ENCODE measurements around the gene STAT5A. TPM values are rescaled to one million over a fixed set of nuclear protein-coding genes. Genes with fewer than 3 reads are reported as not detected.

STAT5A gene
- total RNA-seq, 1 experiment from 2014 or later, result 6.6 TPM

DNA sequence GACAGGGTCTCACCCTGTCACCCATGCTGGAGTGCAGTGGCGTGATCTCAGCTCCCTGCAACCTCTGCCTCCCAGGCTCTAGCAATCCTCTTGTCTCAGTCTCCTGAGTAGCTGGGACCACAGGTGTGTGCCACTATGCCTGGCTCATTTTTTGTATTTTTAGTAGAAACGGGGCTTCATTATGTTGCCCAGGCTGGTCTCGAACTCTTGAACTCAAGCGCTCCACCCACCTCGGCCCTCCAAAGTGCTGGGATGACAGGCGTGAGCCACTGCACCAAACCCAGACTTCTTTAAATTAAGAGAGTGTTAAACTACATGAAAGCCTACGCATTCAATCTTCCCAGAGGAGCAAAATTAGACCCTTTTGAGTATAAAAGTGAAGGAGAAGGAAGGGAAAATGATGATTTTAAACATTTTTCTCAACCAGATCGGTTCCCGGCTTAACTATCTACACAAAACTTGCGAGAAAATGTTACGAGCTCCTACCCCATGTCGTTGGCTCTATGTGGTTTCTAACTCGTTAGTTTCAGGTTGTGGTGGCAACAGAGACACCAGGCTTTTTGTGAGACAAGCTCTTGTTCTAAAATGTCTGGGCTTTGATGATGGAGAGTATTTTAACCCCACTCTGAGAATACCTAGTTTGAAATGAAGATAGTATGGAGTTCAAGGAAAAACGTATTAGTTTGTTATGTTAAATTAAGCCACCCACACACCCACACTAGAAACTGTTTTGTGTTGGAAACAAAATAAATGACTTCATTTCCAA lies 38.4 kb upstream of the STAT5A start (continued):
- TF ChIP-seq, protein P1, sequence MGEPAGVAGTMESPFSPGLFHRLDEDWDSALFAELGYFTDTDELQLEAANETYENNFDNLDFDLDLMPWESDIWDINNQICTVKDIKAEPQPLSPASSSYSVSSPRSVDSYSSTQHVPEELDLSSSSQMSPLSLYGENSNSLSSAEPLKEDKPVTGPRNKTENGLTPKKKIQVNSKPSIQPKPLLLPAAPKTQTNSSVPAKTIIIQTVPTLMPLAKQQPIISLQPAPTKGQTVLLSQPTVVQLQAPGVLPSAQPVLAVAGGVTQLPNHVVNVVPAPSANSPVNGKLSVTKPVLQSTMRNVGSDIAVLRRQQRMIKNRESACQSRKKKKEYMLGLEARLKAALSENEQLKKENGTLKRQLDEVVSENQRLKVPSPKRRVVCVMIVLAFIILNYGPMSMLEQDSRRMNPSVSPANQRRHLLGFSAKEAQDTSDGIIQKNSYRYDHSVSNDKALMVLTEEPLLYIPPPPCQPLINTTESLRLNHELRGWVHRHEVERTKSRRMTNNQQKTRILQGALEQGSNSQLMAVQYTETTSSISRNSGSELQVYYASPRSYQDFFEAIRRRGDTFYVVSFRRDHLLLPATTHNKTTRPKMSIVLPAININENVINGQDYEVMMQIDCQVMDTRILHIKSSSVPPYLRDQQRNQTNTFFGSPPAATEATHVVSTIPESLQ (CRISPR knock-in tag; IDR thresholded peaks at IDR 0.05), result no peak
- TF ChIP-seq ATF1 (CRISPR knock-in tag; IDR thresholded peaks at IDR 0.05), result no peak
- TF ChIP-seq JAZF1 (CRISPR knock-in tag; IDR thresholded peaks at IDR 0.05), result no peak

DNA sequence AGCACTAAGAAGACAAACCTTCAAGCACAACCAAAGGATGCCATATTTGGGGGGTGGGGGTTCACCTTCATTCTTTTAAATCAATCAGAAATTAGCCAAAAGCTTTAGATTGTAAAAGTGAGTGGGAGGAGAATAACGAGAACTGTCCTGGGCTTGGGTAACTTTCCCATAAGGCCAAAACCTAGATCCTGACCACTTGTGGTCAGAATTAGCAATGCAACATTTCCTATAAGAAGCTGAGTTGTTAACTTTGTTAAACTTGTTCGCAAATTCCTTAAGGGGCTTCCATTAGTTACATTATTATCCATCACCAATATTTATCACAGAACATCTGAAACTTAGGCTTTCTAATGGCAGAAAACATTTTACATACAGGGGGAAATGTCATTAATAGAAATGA lies 37.2 kb upstream of the STAT5A start:
- Mint-ChIP-seq H3K9me3 (no peaks in the 10 kb centered on the region), H3K4me3 (no peak overlapping the region), H3K27ac (no peak overlapping the region), H3K4me1 (peaks cover 33% of the 10 kb centered on the region), H3K27me3 (ENCODE audit: low read depth) (no peaks in the 10 kb centered on the region), H3K36me3 (no peaks in the 10 kb centered on the region)
- ATAC-seq (no peak), DNase-seq (ENCODE audit: low spot score) (no peak)
- POLR2A ChIA-PET, result no interaction called here
- CTCF ChIA-PET, result interaction anchor here (0.5 to 3.2 kb wide), 26 partner anchors 9 to 603 kb away, joined by 3 to 38 read pairs (median 4); partner anchors contain the start of genes CAVIN1, GHDC, KCNH4 and NKIRAS2
- TF ChIP-seq, protein P2, sequence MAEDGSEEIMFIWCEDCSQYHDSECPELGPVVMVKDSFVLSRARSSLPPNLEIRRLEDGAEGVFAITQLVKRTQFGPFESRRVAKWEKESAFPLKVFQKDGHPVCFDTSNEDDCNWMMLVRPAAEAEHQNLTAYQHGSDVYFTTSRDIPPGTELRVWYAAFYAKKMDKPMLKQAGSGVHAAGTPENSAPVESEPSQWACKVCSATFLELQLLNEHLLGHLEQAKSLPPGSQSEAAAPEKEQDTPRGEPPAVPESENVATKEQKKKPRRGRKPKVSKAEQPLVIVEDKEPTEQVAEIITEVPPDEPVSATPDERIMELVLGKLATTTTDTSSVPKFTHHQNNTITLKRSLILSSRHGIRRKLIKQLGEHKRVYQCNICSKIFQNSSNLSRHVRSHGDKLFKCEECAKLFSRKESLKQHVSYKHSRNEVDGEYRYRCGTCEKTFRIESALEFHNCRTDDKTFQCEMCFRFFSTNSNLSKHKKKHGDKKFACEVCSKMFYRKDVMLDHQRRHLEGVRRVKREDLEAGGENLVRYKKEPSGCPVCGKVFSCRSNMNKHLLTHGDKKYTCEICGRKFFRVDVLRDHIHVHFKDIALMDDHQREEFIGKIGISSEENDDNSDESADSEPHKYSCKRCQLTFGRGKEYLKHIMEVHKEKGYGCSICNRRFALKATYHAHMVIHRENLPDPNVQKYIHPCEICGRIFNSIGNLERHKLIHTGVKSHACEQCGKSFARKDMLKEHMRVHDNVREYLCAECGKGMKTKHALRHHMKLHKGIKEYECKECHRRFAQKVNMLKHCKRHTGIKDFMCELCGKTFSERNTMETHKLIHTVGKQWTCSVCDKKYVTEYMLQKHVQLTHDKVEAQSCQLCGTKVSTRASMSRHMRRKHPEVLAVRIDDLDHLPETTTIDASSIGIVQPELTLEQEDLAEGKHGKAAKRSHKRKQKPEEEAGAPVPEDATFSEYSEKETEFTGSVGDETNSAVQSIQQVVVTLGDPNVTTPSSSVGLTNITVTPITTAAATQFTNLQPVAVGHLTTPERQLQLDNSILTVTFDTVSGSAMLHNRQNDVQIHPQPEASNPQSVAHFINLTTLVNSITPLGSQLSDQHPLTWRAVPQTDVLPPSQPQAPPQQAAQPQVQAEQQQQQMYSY (CRISPR knock-in tag; IDR thresholded peaks at IDR 0.05), result no peak
- TF ChIP-seq CREB1 (CRISPR knock-in tag; IDR thresholded peaks at IDR 0.05) (no peak), ATF1 (CRISPR knock-in tag; IDR thresholded peaks at IDR 0.05) (no peak), ZNF138 (CRISPR knock-in tag; conservative IDR thresholded peaks at IDR 0.05) (no peak), ETV6 (CRISPR knock-in tag; IDR thresholded peaks at IDR 0.05) (no peak), MYBL2 (CRISPR knock-in tag; IDR thresholded peaks at IDR 0.05) (no peak), TCF7 (CRISPR knock-in tag; IDR thresholded peaks at IDR 0.05; ENCODE audit: low read depth) (no peak), IRF2 (CRISPR knock-in tag; IDR thresholded peaks at IDR 0.05; ENCODE audit: borderline replicate concordance, low read depth) (no peak), ZNF121 (CRISPR knock-in tag; IDR thresholded peaks at IDR 0.05) (no peak), ZNF671 (CRISPR knock-in tag; IDR thresholded peaks at IDR 0.05) (no peak), ZNF317 (CRISPR knock-in tag; IDR thresholded peaks at IDR 0.05; ENCODE audit: borderline replicate concordance, low read depth) (no peak)
- TF ChIP-seq, protein P3, sequence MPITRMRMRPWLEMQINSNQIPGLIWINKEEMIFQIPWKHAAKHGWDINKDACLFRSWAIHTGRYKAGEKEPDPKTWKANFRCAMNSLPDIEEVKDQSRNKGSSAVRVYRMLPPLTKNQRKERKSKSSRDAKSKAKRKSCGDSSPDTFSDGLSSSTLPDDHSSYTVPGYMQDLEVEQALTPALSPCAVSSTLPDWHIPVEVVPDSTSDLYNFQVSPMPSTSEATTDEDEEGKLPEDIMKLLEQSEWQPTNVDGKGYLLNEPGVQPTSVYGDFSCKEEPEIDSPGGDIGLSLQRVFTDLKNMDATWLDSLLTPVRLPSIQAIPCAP (CRISPR knock-in tag; IDR thresholded peaks at IDR 0.05), result no peak
- TF ChIP-seq, protein P4, sequence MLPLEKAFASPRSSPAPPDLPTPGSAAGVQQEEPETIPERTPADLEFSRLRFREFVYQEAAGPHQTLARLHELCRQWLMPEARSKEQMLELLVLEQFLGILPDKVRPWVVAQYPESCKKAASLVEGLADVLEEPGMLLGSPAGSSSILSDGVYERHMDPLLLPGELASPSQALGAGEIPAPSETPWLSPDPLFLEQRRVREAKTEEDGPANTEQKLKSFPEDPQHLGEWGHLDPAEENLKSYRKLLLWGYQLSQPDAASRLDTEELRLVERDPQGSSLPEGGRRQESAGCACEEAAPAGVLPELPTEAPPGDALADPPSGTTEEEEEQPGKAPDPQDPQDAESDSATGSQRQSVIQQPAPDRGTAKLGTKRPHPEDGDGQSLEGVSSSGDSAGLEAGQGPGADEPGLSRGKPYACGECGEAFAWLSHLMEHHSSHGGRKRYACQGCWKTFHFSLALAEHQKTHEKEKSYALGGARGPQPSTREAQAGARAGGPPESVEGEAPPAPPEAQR (CRISPR knock-in tag; IDR thresholded peaks at IDR 0.05), result no peak
- TF ChIP-seq, protein P5, sequence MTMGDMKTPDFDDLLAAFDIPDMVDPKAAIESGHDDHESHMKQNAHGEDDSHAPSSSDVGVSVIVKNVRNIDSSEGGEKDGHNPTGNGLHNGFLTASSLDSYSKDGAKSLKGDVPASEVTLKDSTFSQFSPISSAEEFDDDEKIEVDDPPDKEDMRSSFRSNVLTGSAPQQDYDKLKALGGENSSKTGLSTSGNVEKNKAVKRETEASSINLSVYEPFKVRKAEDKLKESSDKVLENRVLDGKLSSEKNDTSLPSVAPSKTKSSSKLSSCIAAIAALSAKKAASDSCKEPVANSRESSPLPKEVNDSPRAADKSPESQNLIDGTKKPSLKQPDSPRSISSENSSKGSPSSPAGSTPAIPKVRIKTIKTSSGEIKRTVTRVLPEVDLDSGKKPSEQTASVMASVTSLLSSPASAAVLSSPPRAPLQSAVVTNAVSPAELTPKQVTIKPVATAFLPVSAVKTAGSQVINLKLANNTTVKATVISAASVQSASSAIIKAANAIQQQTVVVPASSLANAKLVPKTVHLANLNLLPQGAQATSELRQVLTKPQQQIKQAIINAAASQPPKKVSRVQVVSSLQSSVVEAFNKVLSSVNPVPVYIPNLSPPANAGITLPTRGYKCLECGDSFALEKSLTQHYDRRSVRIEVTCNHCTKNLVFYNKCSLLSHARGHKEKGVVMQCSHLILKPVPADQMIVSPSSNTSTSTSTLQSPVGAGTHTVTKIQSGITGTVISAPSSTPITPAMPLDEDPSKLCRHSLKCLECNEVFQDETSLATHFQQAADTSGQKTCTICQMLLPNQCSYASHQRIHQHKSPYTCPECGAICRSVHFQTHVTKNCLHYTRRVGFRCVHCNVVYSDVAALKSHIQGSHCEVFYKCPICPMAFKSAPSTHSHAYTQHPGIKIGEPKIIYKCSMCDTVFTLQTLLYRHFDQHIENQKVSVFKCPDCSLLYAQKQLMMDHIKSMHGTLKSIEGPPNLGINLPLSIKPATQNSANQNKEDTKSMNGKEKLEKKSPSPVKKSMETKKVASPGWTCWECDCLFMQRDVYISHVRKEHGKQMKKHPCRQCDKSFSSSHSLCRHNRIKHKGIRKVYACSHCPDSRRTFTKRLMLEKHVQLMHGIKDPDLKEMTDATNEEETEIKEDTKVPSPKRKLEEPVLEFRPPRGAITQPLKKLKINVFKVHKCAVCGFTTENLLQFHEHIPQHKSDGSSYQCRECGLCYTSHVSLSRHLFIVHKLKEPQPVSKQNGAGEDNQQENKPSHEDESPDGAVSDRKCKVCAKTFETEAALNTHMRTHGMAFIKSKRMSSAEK (CRISPR knock-in tag; IDR thresholded peaks at IDR 0.05; ENCODE audit: borderline replicate concordance), result no peak
- TF ChIP-seq, protein P6, sequence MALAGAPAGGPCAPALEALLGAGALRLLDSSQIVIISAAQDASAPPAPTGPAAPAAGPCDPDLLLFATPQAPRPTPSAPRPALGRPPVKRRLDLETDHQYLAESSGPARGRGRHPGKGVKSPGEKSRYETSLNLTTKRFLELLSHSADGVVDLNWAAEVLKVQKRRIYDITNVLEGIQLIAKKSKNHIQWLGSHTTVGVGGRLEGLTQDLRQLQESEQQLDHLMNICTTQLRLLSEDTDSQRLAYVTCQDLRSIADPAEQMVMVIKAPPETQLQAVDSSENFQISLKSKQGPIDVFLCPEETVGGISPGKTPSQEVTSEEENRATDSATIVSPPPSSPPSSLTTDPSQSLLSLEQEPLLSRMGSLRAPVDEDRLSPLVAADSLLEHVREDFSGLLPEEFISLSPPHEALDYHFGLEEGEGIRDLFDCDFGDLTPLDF (CRISPR knock-in tag; IDR thresholded peaks at IDR 0.05), result no peak
- TF ChIP-seq, protein P7, sequence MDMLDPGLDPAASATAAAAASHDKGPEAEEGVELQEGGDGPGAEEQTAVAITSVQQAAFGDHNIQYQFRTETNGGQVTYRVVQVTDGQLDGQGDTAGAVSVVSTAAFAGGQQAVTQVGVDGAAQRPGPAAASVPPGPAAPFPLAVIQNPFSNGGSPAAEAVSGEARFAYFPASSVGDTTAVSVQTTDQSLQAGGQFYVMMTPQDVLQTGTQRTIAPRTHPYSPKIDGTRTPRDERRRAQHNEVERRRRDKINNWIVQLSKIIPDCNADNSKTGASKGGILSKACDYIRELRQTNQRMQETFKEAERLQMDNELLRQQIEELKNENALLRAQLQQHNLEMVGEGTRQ (CRISPR knock-in tag; IDR thresholded peaks at IDR 0.05), result no peak

Measured in WTC11 (cell line).